Lung microvascular endothelial cell (primary cell): Measurements from ENCODE around the gene PTGER1. TPM values are rescaled to one million over a fixed set of nuclear protein-coding genes. Genes with fewer than 3 reads are reported as not detected.

Source experiments
- DNase-seq, 2 donors: peaks; one replicate each; pipeline versions ENCODE4 v3.0.0 to v3.0.0-alpha.2; 2010; ENCODE audit warnings: low read depth in 2 of 2
- total RNA-seq: library from RNA; depleted of rRNA; stranded (reverse); fragments of >200 nt; gene quantifications from 2 replicates; pipeline ENCODE4 v1.2.1, GENCODE V29; 2014

The PTGER1 gene
- total RNA-seq, 1 donor from 2014 or later, result 0.20 TPM

GRCh38 chr19:14442891-14443631 lies 32.1 kb downstream of the PTGER1 start:
- DNase-seq, result no peak

GRCh38 chr19:14441041-14441938 lies 33.9 kb downstream of the PTGER1 start:
- DNase-seq, result no peak

- peak; percentile 34 to 44 for DNase-seq
These were observed 35.1 kb downstream of the PTGER1 start for GRCh38 chr19:14440049-14440448.

- no peak for DNase-seq
These were observed 36.1 kb downstream of the PTGER1 start for GRCh38 chr19:14439014-14439413.

- DNase-seq, result no peak
These were observed 37.5 kb downstream of the PTGER1 start for GRCh38 chr19:14437578-14438140.

GRCh38 chr19:14435320-14436050 lies 39.7 kb downstream of the PTGER1 start:
- no peak for DNase-seq

- DNase-seq, result peak; percentile 72 to 85
These were observed 40.4 kb downstream of the PTGER1 start for GRCh38 chr19:14434543-14435319.

GRCh38 chr19:14433554-14434501 lies 41.3 kb downstream of the PTGER1 start:
- DNase-seq, result peak in 1 of 2 donors; percentile 38

- DNase-seq, result peak in 1 of 2 donors; percentile 54
These were observed 42.2 kb downstream of the PTGER1 start, which contains the start of gene PKN1 for GRCh38 chr19:14432791-14433553. PKN1 (plus strand) TSS chr19:14433306; CDS start chr19:14433522, 216 bp downstream.

- DNase-seq, result no peak
These were observed 44.4 kb downstream of the PTGER1 start for GRCh38 chr19:14430712-14431111.

- DNase-seq, result no peak
These were observed 46.2 kb downstream of the PTGER1 start for GRCh38 chr19:14428882-14429416.

- no peak for DNase-seq
These were observed 47.7 kb downstream of the PTGER1 start for GRCh38 chr19:14427461-14427860.

- no peak for DNase-seq
These were observed 49.4 kb downstream of the PTGER1 start for GRCh38 chr19:14425696-14426138.

Other genes with a start within 250 kb of the PTGER1 start
- 4.8 and 10.9 TPM in 2 replicates for gene ADGRE5, start 93.9 kb downstream of the PTGER1 start, total RNA-seq
- 52.5 and 64.1 TPM in 2 replicates for gene DDX39A, start 56.0 kb downstream of the PTGER1 start, total RNA-seq
- gene PKN1, start 42.0 kb downstream of the PTGER1 start, total RNA-seq, result 190 and 250 TPM in 2 replicates
- gene GIPC1, start 20.8 kb upstream of the PTGER1 start, total RNA-seq, result 91.1 and 123 TPM in 2 replicates
- gene DNAJB1, start 43.0 kb upstream of the PTGER1 start, total RNA-seq, result 20.7 and 28.4 TPM in 2 replicates
- 20.7 and 24.4 TPM in 2 replicates for gene TECR, start 54.2 kb upstream of the PTGER1 start, total RNA-seq
- 382 and 418 TPM in 2 replicates for gene NDUFB7, start 96.7 kb upstream of the PTGER1 start, total RNA-seq
- gene CLEC17A, start 107.7 kb upstream of the PTGER1 start, total RNA-seq, result not detected in 2 replicates
- not detected in 2 replicates for gene ADGRE3, start 199.5 kb upstream of the PTGER1 start, total RNA-seq
- 5.7 and 8.7 TPM in 2 replicates for gene ZNF333, start 214.7 kb upstream of the PTGER1 start, total RNA-seq